ENCODE data around the gene SUPT3H. TPM values are rescaled to one million over a fixed set of nuclear protein-coding genes. Genes with fewer than 3 reads are reported as not detected.

The SUPT3H gene
- total RNA-seq, 1 experiment from 2014 or later, result 3.6 TPM

GRCh38 chr6:45376310-45377042 lies 1.3 kb downstream of the SUPT3H start:
- no TSS peak for BruUV-seq (replicated peaks)
- no peak for DNase-seq
- intact Hi-C loops (cut with micrococcal nuclease), result loop anchor here (5.0 kb wide), 1 partner anchor 289 kb away; no protein-coding TSS in a partner anchor
- H3F3A ChIP-seq (ENCODE audit: low read length, unreplicated experiment), result no peaks in the 10 kb centered on the region
- H3K4me1 ChIP-seq (ENCODE audit: insufficient read depth, low read length), result peaks cover 19% of the 10 kb centered on the region
- H4K20me1 ChIP-seq (ENCODE audit: low read length), result no peaks in the 10 kb centered on the region
- CTCF ChIA-PET, result interaction anchor here (1.7 to 1.9 kb wide), 2 partner anchors 79 to 338 kb away, joined by 5 to 7 read pairs; no protein-coding TSS in a partner anchor
- no peaks in the 10 kb centered on the region for H3K27me3 ChIP-seq (ENCODE audit: low read length)
- H3K9me3 ChIP-seq (ENCODE audit: low read length), result no peaks in the 10 kb centered on the region
- no peaks in the 10 kb centered on the region for H3K36me3 ChIP-seq (ENCODE audit: low read depth, low read length)
- no peak for ATAC-seq
- POLR2A ChIA-PET (ENCODE audit: unreplicated experiment), result interaction anchor here (0.6 kb wide), 1 partner anchor 8 kb away, joined by 3 read pairs; no protein-coding TSS in a partner anchor
- H3K9me2 ChIP-seq (replicated peaks; ENCODE audit: low read length), result no peaks in the 10 kb centered on the region
- TF ChIP-seq CTCF (conservative IDR thresholded peaks at IDR 0.05; ENCODE audit: low read depth, low read length) (no peak), EZH2 (IDR thresholded peaks at IDR 0.05; ENCODE audit: low read length, unreplicated experiment) (no peak), EZH2phosphoT487 (IDR thresholded peaks at IDR 0.05; ENCODE audit: borderline replicate concordance, low read length) (no peak)
- H3K9ac ChIP-seq (ENCODE audit: low read length), result peak overlapping the region; percentile 87
- H3K27ac ChIP-seq (ENCODE audit: low read length), result peak overlapping the region; percentile 90; the same call in 1 of the 2 replicates
- H3K4me3 ChIP-seq (ENCODE audit: low read length), result peak overlapping the region; percentile 92
- peaks cover 51% of the 10 kb centered on the region for H3K79me2 ChIP-seq (ENCODE audit: low read length)
- peak overlapping the region; percentile 81 for H2AFZ ChIP-seq (ENCODE audit: low read length)
- peak overlapping the region; percentile 96 for H3K4me2 ChIP-seq (ENCODE audit: low read length)

GRCh38 chr6:45375449-45375848 lies 2.3 kb downstream of the SUPT3H start:
- H3K9me3 ChIP-seq (ENCODE audit: low read length), result no peaks in the 10 kb centered on the region
- peaks cover 19% of the 10 kb centered on the region for H3K4me1 ChIP-seq (ENCODE audit: insufficient read depth, low read length)
- CTCF ChIA-PET, result interaction anchor here (0.6 kb wide), 1 partner anchor 449 kb away, joined by 3 read pairs; no protein-coding TSS in a partner anchor
- intact Hi-C loops (cut with micrococcal nuclease), result loop anchor here (5.0 kb wide), 1 partner anchor 288 kb away; no protein-coding TSS in a partner anchor
- no peak overlapping the region for H3K4me2 ChIP-seq (ENCODE audit: low read length)
- no TSS peak for BruUV-seq (replicated peaks)
- no peak overlapping the region for H3K4me3 ChIP-seq (ENCODE audit: low read length)
- H3K27ac ChIP-seq (ENCODE audit: low read length), result no peak overlapping the region
- H3K79me2 ChIP-seq (ENCODE audit: low read length), result peaks cover 51% of the 10 kb centered on the region
- H2AFZ ChIP-seq (ENCODE audit: low read length), result no peak overlapping the region
- no peaks in the 10 kb centered on the region for H3K27me3 ChIP-seq (ENCODE audit: low read length)
- no peaks in the 10 kb centered on the region for H3K36me3 ChIP-seq (ENCODE audit: low read depth, low read length)
- no peaks in the 10 kb centered on the region for H3K9me2 ChIP-seq (replicated peaks; ENCODE audit: low read length)
- POLR2A ChIA-PET (ENCODE audit: unreplicated experiment), result no interaction called here
- no peak overlapping the region for H3K9ac ChIP-seq (ENCODE audit: low read length)
- no peak for TF ChIP-seq EZH2 (IDR thresholded peaks at IDR 0.05; ENCODE audit: low read length, unreplicated experiment)
- TF ChIP-seq EZH2phosphoT487 (IDR thresholded peaks at IDR 0.05; ENCODE audit: borderline replicate concordance, low read length), result no peak
- TF ChIP-seq CTCF (conservative IDR thresholded peaks at IDR 0.05; ENCODE audit: low read depth, low read length), result no peak
- DNase-seq, result no peak
- no peak for ATAC-seq
- H3F3A ChIP-seq (ENCODE audit: low read length, unreplicated experiment), result no peaks in the 10 kb centered on the region
- H4K20me1 ChIP-seq (ENCODE audit: low read length), result no peaks in the 10 kb centered on the region

Data from PC-3 (cell line).